Measurements from ENCODE around the gene KLF1.
"Not testable (repeated sequence)": the region's sequence is repeated elsewhere in the genome, so short reads cannot be mapped to it uniquely, and the experiment has no call there.

The KLF1 gene

DNA sequence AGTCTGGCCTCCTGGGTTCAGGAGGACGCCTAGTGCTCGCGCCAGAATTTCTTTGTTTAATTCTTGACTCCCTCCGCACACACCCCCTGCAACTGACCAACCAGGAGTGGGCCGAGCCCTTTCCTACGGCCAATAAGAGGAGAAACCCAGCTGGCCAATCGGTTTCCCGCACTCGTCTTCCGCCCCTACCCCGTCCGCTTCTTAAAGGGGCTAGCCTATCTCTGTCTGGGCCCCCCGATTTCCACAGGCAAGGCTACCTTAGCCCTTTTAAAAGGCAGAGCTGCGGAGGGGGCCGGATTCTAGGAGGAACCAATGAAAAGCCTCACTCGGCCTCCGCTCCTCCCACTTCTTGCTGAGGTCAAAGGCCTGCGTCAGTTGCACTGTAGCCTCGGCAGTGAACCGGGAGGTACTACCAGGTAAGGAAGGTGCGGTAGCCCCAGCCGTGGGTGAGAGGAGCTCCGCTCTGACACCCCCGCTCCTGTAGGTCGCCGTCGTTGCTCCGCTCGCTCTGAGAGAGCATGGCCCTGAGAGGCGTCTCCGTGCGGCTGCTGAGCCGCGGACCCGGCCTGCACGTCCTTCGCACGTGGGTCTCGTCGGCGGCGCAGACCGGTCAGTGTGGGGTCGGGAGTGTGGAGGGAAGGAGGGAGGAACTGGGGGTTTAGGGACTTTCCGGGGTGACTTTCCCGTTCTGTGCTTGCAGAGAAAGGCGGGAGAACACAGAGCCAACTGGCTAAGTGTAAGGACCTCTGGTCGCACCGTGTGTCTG, 4.0 kb upstream of the KLF1 start, which contains the start of gene GCDH:
GCDH (plus strand) TSS at position 374 of the 766 bp plus-strand sequence; CDS start at position 519, 145 bp downstream.
- DNase-seq (ENCODE audit: low spot score): peak; percentile 100

DNA sequence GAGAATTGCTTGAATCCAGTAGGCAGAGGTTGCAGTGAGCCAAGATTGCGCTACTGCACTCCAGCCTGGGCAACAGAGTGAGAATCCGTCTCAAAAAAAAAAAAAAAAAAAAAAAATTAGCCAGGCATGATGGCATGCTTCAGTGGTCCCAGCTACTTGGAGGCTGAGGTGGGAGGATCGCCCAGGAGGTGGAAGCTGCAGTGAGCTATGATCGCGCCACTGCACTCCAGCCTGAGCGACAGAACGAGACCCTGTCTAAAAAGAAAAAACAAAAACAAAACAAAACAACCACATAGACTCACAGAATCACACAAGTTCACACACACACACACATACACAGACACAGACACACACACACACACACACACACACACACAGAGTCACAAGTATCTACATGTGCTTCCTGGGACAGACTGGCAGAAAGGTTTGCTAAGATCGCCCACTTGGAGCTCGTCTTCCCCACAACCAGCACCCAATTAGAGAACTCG, 3.3 kb upstream of the KLF1 start:
- DNase-seq (ENCODE audit: low spot score): not testable (repeated sequence)

DNA sequence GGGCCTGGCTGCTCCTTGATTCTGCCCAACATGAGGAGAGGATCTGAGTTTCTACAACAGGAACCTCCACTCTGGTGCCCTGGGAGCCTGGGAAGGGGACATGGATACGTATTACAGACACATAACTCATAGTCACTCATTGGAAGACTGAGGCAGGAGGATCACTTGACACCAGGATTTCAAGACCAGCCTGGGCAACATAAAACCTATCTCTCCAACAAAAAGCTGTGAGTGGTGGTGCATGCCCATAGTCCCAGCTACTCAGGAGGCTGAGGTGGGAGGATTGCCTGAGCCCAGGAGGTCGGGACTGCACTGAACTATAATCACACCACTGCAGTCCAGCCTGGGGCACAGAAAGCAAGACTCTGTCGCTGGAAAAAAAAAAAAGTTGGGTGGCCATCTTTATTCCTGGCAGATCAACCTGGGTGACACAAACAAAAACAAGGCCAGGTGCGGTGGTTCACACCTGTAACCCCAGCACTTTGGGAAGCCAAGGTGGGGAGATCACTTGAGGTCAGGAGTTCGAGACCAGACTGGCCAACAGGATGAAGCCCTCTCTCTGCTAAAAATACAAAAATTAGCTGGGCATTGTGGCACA, 1.1 kb upstream of the KLF1 start:
- no peak for DNase-seq (ENCODE audit: low spot score)

DNA sequence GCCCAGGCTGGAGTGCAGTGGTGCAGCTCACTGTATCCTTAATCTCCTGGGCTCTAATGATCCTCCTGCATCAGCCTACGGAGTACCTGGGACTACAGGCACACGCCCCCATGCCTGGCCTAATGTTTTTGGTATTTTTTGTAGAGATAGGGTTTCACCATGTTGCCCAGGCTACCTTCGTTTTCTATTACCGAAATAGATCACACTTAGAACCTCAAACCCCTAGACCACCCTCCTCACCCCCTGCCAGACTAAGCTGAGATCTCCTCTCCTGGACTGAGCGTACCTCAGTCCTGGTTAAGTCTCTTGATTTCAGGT, 391 bp downstream of the KLF1 start:
- no peak for DNase-seq (ENCODE audit: low spot score)

DNA sequence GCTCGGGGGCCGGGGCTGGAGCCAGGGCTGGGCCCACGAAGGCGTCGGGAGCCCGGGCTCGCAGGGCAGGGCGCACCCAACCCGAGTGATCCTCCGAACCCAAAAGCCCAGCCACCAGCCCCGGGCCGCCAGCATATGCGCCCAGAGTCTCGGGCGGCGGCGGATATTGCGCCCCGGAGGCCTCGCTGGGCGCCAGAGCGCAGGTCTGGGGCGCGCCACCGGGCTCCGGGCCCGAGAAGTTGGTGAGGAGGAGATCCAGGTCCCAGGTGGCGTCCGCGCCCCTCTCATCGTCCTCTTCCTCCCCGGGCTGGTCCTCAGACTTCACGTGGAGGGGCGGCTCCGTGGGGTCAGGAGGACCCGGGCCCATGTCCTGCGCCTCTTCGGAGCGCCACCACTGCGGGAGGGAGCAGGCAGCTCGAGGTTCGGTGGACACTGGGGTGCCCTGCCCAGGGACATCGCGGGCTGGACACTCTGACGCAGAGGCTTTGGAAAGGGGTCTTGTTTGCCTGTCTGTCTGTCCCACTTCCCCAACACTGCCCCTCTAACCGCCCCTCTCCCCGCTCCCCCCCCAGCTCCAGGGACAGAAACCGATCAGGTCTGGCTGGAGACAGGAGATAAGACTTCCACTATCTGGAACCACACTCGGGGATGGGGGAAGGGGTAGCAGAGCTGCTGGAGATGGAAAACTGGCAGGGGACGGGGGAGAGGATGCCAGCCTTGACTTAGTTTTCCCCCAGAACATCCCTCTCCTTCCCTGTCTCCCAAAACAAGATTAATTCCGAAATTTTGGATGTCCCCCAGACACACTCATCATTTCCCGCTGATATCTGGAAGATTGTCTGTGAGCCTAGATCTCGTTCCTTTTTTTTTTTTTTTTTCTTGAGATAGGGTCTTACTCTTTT, 1.0 kb downstream of the KLF1 start:
- no peak for DNase-seq (ENCODE audit: low spot score)

DNA sequence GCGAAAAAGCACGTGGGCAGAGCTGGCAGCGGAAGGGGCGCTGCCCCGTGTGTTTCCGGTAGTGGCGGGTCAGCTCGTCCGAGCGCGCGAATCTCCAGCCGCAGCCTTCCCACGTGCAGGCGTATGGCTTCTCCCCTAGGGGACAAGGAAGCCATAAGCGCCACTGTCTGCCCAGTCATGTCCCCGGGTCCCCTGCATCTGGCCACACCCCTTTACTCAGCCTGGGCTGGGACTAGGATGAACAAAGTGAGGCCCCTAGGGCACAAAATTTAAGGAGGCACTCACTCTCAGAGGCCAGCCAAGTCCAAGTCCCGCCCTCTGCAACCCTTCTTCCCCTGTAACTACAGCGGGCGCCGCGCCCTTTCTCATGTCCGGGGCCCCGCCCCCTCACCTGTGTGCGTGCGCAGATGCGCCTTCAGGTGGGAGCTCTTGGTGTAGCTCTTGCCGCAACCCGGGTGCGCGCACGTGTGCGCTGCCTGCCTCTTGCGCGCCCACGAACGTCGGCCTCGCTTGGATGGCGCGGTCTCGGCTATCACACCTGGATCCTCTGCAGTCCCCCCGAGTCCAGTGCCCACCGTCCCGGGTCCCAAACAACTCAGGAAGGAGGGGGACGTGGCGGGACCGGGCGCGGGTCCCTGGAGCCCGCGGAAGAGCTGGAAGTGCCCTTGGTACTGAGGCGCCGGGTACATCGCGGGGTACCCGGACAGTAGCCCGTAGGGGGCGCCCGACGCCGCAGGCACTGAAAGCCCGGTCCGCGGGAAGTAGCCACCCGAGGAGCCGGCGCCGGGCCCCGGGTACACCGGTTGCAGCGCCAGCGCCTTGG, 1.9 kb downstream of the KLF1 start:
- DNase-seq (ENCODE audit: low spot score): no peak

DNA sequence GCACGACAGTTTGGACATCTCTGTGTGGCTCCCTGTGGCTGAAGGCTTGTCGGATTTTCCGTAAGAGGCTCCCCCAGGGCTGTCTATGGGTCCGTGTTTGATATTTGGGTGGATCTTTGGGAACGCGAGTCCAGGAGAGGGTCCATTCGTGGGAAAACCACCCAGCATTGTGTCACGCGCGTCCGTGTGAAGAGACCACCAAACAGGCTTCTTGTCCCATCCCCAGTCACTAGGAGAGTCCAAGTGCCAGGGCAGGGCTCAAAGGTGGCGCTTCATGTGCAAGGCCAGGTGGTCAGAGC, 2.4 kb downstream of the KLF1 start:
- DNase-seq (ENCODE audit: low spot score): no peak

DNA sequence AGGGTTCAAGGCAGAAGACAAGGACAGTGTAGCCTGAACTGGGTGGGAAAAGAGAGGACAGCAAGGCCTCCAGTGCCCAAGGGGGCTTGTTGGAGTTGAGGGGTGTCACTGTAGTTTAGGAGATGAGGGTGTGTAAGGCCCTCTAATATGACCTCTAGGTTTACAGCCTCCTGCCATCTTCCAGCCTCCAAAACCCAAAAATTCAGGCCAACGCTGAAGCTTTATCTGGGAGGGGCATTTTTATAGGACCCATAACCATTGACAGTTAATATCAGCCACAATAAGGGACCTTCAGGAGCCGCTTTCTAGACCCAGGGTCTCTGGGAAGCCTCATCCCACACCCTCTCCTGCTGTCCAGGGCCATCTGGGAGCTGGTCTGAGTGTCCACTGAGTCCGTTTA, 2.8 kb downstream of the KLF1 start:
- DNase-seq (ENCODE audit: low spot score): no peak

DNA sequence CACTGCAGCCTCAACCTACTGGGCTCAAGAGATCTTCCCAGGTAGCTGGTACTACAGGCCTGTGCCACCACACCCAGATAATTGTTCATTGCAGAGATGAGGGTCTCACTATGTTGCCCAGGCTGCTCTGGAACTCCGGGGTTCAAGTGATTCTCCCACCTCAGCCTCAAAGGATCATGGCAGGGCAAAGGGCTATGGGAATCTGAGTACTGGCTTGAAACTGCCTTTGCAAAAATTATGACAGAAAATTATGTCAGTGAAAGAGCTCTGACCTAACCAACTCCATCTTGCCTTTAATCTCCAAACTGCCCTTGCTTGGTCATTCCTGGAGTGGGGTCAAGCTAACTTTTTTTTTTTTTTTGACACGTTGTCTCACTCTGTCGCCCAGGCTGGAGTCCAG, 4.4 kb downstream of the KLF1 start:
- no peak for DNase-seq (ENCODE audit: low spot score)

DNA sequence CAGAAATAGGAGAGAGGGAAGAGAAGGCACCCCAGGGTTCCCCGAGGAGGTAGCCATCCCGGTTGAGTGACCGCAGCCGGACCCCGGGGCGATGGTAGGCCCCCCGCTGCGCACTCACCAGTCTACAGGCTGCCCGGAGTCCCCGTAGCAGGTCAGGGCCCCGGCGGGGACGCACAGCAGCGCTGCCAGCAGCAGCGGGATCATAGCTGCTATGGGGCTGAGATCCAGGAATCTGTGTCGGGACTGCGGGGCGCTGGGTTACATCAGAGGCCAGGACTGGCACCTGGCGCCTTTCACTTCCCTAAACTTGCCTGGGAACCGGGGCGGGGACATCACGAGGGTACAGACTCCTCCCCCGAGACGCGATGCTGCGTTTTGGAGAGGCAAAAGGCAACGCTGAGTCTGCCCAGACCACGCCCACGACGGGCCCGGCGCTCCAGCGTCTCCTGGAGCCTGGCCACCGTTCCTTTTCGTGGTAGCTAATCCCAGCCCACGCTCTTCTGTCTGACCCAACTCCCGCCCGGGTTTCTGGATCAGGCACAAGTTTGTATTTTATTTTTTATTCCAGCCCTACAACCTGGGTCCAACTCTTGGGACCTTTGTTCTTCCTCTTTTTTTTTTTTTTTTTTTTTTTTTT, 5.7 kb downstream of the KLF1 start, which contains the start of gene DNASE2:
DNASE2 (minus strand) TSS at position 278 of the 637 bp plus-strand sequence; CDS start at position 204, 74 bp downstream.
- peak; percentile 94 for DNase-seq (ENCODE audit: low spot score)

DNA sequence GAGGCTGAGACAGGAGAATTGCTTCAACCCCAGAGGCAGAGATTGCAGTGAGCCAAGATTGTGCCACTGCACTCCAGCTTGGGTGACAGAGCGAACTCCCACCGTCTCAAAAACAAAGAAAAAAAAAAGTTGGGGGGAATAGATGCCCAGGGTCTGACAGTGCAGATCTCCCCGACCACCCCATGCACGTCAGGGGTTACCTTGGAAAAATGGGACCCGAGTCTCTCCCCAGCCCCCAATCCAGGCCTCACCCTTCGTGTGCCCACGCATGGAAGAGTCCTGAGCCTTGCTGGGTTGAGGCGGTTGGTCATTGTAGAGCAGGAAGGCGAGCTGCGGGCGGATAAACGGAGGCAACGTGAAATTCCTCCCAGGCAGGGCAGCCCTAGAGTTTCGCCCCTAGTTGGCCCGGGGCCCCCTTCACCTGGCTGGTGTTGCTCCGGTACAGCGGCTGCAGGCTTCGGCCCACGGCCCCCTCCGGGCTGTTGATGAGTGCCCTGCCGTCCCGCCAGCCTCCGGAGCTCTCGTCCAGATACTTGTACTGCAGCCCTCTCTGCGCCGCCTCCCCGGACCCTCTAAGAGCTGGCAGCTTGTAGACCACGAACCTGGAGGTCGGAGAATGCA, 6.3 kb downstream of the KLF1 start:
- peak; percentile 62 for DNase-seq (ENCODE audit: low spot score)

DNA sequence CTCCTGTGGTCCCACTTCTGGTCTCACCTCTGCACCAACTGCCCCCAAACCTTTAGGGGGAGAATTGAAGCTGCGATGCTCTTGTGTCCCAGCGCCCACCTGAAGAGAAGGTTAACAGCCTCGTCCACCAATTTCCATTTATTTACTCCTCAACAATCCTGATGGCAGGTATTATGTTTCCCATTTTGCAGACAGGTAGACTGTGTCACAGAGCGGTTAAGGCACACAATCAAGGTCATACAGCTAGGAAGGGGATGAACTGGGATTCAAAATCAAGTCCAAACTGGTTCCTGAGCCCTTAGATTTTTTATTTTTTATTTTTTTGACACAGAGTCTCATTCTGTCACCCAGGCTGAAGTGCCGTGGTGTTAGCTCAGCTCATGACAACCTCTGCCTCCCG, 11.9 kb downstream of the KLF1 start:
- no peak for DNase-seq (ENCODE audit: low spot score)

DNA sequence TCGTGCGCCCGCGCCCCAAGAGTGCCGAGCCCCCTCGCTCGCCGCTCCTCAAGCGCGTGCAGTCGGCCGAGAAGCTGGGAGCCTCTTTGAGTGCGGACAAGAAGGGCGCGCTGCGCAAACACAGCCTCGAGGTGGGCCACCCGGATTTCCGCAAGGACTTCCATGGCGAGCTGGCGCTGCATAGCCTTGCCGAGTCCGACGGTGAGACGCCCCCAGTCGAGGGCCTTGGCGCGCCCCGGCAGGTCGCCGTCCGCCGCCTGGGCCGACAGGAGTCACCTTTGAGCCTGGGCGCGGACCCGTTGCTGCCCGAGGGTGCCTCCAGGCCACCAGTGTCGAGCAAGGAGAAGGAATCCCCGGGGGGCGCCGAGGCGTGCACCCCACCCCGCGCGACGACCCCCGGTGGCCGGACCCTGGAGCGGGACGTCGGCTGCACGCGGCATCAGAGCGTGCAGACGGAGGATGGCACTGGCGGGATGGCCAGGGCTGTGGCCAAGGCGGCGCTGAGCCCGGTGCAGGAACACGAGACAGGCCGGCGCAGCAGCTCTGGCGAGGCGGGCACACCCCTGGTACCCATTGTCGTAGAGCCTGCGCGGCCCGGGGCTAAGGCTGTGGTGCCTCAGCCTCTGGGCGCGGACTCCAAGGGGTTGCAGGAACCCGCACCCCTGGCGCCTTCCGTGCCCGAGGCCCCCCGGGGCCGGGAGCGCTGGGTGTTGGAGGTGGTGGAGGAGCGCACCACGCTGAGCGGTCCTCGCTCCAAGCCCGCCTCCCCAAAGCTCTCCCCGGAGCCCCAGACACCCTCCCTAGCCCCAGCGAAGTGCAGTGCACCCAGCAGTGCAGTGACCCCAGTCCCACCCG, 12.9 kb downstream of the KLF1 start:
- DNase-seq (ENCODE audit: low spot score): no peak

DNA sequence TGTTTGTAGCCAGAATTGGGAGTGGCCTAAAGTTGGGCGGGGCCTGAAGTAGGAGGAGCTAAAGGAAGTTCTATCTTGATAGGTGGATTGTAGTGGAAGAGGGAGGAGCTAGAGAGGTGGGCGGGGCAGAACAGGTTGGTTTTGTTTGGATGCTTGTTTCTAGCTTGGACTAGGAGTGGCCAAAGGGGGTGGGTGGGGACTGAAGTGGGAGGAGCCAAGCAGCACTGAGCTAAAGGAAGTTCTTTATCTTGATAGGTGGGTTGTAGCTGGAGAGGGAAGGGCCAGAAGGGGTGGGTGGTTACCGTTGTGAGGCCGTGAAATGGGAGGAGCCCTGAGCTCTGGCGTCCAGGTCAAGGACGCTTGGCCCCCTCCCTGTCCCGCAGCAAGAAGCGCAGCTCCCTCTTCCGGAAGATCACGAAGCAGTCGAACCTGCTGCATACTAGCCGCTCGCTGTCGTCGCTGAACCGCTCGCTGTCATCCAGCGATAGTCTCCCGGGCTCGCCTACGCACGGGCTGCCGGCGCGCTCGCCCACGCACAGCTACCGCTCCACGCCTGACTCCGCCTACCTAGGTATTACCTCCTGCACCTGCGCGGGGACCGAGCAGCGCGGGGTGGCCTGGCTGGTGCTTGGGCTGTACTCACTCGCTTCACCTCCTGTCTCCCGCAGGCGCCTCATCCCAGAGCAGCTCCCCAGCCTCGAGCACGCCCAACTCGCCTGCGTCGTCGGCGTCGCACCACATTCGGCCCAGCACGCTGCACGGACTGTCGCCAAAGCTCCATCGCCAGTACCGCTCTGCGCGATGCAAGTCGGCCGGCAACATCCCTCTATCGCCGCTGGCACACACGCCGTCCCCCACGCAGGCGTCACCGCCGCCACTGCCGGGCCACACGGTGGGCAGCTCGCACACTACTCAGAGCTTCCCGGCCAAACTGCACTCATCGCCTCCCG, 13.8 kb downstream of the KLF1 start:
- no peak for DNase-seq (ENCODE audit: low spot score)

DNA sequence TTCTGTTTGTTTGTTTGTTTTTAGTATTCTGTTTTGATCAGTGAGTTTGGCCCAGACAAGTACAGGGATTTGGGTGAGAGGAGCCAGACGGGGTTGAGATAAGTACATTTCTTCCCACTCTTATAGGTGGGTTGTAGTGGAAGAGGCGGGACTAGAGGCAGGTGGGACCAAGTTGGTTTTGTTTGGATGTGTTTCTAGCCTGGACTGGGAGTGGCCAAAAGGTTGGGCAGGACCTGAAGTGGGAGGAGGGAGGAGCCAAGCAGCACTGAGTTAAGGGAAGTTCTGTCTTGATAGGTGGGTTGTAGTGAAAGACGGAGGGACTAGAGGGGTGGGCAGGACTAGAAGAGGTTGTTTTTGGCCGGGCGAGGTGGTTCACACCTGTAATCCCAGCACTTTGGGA, 14.7 kb downstream of the KLF1 start:
- DNase-seq (ENCODE audit: low spot score): no peak

DNA sequence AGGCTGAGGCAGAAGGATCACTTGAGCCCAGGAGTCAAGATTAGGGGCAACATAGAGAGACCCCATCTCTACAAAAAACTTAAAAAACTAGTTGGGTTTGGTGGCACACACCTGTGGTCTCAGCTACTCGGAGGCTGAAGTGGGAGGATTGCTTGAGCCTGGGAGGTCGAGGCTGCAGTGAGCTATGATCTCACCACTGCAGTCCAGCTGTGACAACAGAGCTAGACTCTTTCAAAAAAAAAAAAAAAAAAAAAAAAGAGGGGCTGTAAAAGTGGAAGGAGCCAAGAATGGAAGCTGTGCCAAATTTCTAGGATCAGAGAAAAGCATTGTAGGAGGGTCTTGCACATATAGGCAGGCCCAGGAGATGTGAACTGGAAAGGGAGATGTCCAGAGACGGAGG, 15.3 kb downstream of the KLF1 start:
- DNase-seq (ENCODE audit: low spot score): no peak

DNA sequence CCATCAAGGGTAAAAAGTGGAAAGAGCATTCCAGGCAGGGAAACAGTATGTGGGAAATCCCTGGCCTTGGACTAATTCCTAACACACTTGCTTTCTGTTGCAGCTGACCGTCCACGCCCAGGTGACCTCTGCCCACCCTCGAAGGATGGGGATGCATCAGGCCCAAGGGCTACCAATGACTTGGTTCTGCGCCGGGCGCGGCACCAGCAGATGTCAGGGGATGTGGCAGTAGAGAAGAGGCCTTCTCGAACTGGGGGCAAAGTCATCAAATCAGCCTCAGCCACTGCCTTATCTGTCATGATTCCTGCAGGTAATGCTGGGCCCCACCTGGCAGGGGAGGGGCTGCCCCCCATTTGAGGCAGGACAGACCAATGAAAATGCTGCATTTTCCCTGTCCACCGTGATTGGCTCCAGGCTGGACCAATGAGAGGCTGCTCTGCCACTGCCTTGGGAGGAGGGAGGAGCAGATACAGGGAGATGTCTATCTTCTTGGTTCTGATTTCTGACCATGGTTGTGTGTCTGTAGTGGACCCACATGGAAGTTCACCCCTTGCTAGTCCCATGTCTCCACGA, 18.4 kb downstream of the KLF1 start:
- no peak for DNase-seq (ENCODE audit: low spot score)

Data from cerebellar cortex (tissue), 1 donor.